ENCODE measurements around the gene CORO2A.
"Not testable (repeated sequence)": the region's sequence is repeated elsewhere in the genome, so short reads cannot be mapped to it uniquely, and the experiment has no call there.

CORO2A gene

GRCh38 chr9:98096091-98096490 lies 96.3 kb downstream of the CORO2A start:
- in situ Hi-C loops (cut with MboI; ENCODE audit: low pct_unique_long_range_greater_than_20kb, low sequenced_read_pairs): no loop called here

GRCh38 chr9:98095401-98095800 lies 97.0 kb downstream of the CORO2A start:
- in situ Hi-C loops (cut with MboI; ENCODE audit: low pct_unique_long_range_greater_than_20kb, low sequenced_read_pairs): no loop called here

More at GRCh38 chr9:98096091-98096490, 96.3 kb downstream of the CORO2A start:
- DNase-seq: no peak

GRCh38 chr9:98094851-98095250 lies 97.6 kb downstream of the CORO2A start:
- in situ Hi-C loops (cut with MboI; ENCODE audit: low pct_unique_long_range_greater_than_20kb, low sequenced_read_pairs): no loop called here
- no peak for DNase-seq

More at GRCh38 chr9:98095401-98095800, 97.0 kb downstream of the CORO2A start:
- DNase-seq: no peak

- no peak for DNase-seq
- in situ Hi-C loops (cut with MboI; ENCODE audit: low pct_unique_long_range_greater_than_20kb, low sequenced_read_pairs): no loop called here
Measured at GRCh38 chr9:98094316-98094715, 98.1 kb downstream of the CORO2A start.

GRCh38 chr9:98092613-98092931 lies 99.9 kb downstream of the CORO2A start:
- in situ Hi-C loops (cut with MboI; ENCODE audit: low pct_unique_long_range_greater_than_20kb, low sequenced_read_pairs): no loop called here
- DNase-seq: no peak

- in situ Hi-C loops (cut with MboI; ENCODE audit: low pct_unique_long_range_greater_than_20kb, low sequenced_read_pairs): no loop called here
- DNase-seq: no peak
Measured at GRCh38 chr9:98091735-98092612, 100.5 kb downstream of the CORO2A start.

- DNase-seq; in situ Hi-C loops (cut with MboI; ENCODE audit: low pct_unique_long_range_greater_than_20kb, low sequenced_read_pairs): not testable (repeated sequence)
Measured at GRCh38 chr9:98090674-98091073, 101.8 kb downstream of the CORO2A start.

GRCh38 chr9:98087420-98088354 lies 104.8 kb downstream of the CORO2A start:
- in situ Hi-C loops (cut with MboI; ENCODE audit: low pct_unique_long_range_greater_than_20kb, low sequenced_read_pairs): no loop called here
- no peak for DNase-seq

- DNase-seq: no peak
- in situ Hi-C loops (cut with MboI; ENCODE audit: low pct_unique_long_range_greater_than_20kb, low sequenced_read_pairs): no loop called here
Measured at GRCh38 chr9:98086461-98086860, 106.0 kb downstream of the CORO2A start.

- DNase-seq: no peak
- in situ Hi-C loops (cut with MboI; ENCODE audit: low pct_unique_long_range_greater_than_20kb, low sequenced_read_pairs): no loop called here
Measured at GRCh38 chr9:98085944-98086343, 106.5 kb downstream of the CORO2A start.

GRCh38 chr9:98085058-98085457 lies 107.4 kb downstream of the CORO2A start:
- no peak for DNase-seq
- in situ Hi-C loops (cut with MboI; ENCODE audit: low pct_unique_long_range_greater_than_20kb, low sequenced_read_pairs): no loop called here

- no peak for DNase-seq
- in situ Hi-C loops (cut with MboI; ENCODE audit: low pct_unique_long_range_greater_than_20kb, low sequenced_read_pairs): no loop called here
Measured at GRCh38 chr9:98084396-98084795, 108.0 kb downstream of the CORO2A start.

- DNase-seq: no peak
- in situ Hi-C loops (cut with MboI; ENCODE audit: low pct_unique_long_range_greater_than_20kb, low sequenced_read_pairs): no loop called here
Measured at GRCh38 chr9:98083566-98084183, 108.8 kb downstream of the CORO2A start.

GRCh38 chr9:98083061-98083501 lies 109.4 kb downstream of the CORO2A start:
- DNase-seq: no peak
- in situ Hi-C loops (cut with MboI; ENCODE audit: low pct_unique_long_range_greater_than_20kb, low sequenced_read_pairs): no loop called here

GRCh38 chr9:98081477-98082219 lies 110.8 kb downstream of the CORO2A start:
- in situ Hi-C loops (cut with MboI; ENCODE audit: low pct_unique_long_range_greater_than_20kb, low sequenced_read_pairs): no loop called here

GRCh38 chr9:98080780-98081179 lies 111.7 kb downstream of the CORO2A start:
- DNase-seq: no peak
- in situ Hi-C loops (cut with MboI; ENCODE audit: low pct_unique_long_range_greater_than_20kb, low sequenced_read_pairs): no loop called here

More at GRCh38 chr9:98081477-98082219, 110.8 kb downstream of the CORO2A start:
- no peak for DNase-seq

- DNase-seq: no peak
- in situ Hi-C loops (cut with MboI; ENCODE audit: low pct_unique_long_range_greater_than_20kb, low sequenced_read_pairs): no loop called here
Measured at GRCh38 chr9:98080326-98080725, 112.1 kb downstream of the CORO2A start.

- DNase-seq: no peak
- in situ Hi-C loops (cut with MboI; ENCODE audit: low pct_unique_long_range_greater_than_20kb, low sequenced_read_pairs): no loop called here
Measured at GRCh38 chr9:98078895-98079294, 113.5 kb downstream of the CORO2A start.

GRCh38 chr9:98076514-98076890 lies 115.9 kb downstream of the CORO2A start:
- DNase-seq; in situ Hi-C loops (cut with MboI; ENCODE audit: low pct_unique_long_range_greater_than_20kb, low sequenced_read_pairs): not testable (repeated sequence)
